Measurements from ENCODE around the gene EIF3I.
"Not testable (repeated sequence)": the region's sequence is repeated elsewhere in the genome, so short reads cannot be mapped to it uniquely, and the experiment has no call there.

Gene EIF3I

GRCh38 chr1:32232558-32233304, 10.5 kb downstream of the EIF3I start:
- no peak for DNase-seq

GRCh38 chr1:32234792-32235191, 12.6 kb downstream of the EIF3I start:
- DNase-seq: no peak

GRCh38 chr1:32239337-32239736, 17.1 kb downstream of the EIF3I start:
- no peak for DNase-seq

- DNase-seq: no peak
Observed at GRCh38 chr1:32239790-32240139, 17.6 kb downstream of the EIF3I start.

GRCh38 chr1:32240140-32240951, 18.1 kb downstream of the EIF3I start:
- peak; percentile 32 for DNase-seq

GRCh38 chr1:32241001-32241763, 19.0 kb downstream of the EIF3I start:
- DNase-seq: no peak

GRCh38 chr1:32242341-32242851, 20.2 kb downstream of the EIF3I start:
- DNase-seq: no peak

- DNase-seq: no peak
Observed at GRCh38 chr1:32246888-32247273, 24.7 kb downstream of the EIF3I start, which contains the start of gene FAM167B. Gene FAM167B, plus strand, starts transcription at chr1:32247222. Its CDS starts 200 bp downstream, at chr1:32247422.

GRCh38 chr1:32247452-32247851, 25.2 kb downstream of the EIF3I start:
- DNase-seq: no peak

- DNase-seq: peak; percentile 73
Observed at GRCh38 chr1:32247983-32248889, 26.0 kb downstream of the EIF3I start.

- DNase-seq: no peak
Observed at GRCh38 chr1:32249831-32250525, 27.8 kb downstream of the EIF3I start.

GRCh38 chr1:32250893-32251716, 28.9 kb downstream of the EIF3I start, which contains the start of gene LCK:
Gene LCK, plus strand, starts transcription at chr1:32251265. Its CDS starts 23,065 bp downstream, at chr1:32274330.
- no peak for DNase-seq

GRCh38 chr1:32255072-32256071, 33.2 kb downstream of the EIF3I start:
- no peak for DNase-seq

- DNase-seq: no peak
Observed at GRCh38 chr1:32256473-32257226, 34.4 kb downstream of the EIF3I start.

GRCh38 chr1:32257227-32257508, 35.0 kb downstream of the EIF3I start:
- DNase-seq: no peak

GRCh38 chr1:32263236-32263593, 41.0 kb downstream of the EIF3I start:
- DNase-seq: not testable (repeated sequence)

- no peak for DNase-seq
Observed at GRCh38 chr1:32263744-32264143, 41.5 kb downstream of the EIF3I start.

- no peak for DNase-seq
Observed at GRCh38 chr1:32265846-32266245, 43.6 kb downstream of the EIF3I start.

Measured in hematopoietic multipotent progenitor cell treated with erythropoietin and hydrocortisone succinate and interleukin-3 and kit ligand, for 8 days (in vitro differentiated cells).